RWPE1 (cell line): ENCODE results near the gene DOCK4.

Experiments
- CTCF ChIA-PET: fragments of 350-600 bp; sonication (Branson Sonifier 250); formaldehyde crosslinking; extraction: SDS; loops from one replicate; lab custom pipeline; 2021; lab: Yijun Ruan, JAX
- POLR2A ChIA-PET: fragments of 400-600 bp; formaldehyde crosslinking; extraction: SDS; loops from one replicate; lab custom pipeline; 2020; ENCODE audit warnings: antibody characterized with exemption; ENCODE audit not compliant: low non-redundant PET; lab: Yijun Ruan, JAX
- DNase-seq: peaks from one replicate; pipeline ENCODE4 v3.0.0; 2012; ENCODE audit warnings: low spot score
- H3K27ac ChIP-seq: fragments of 450-650 bp; 2 replicates; pipeline ENCODE4 v1.5.1; 2017
- TF ChIP-seq, protein P1 (sequence below): fragments of 450-650 bp; conservative IDR thresholded peaks from 2 replicates; pipeline ENCODE4 v1.5.1; 2017; ENCODE audit warnings: low read depth, mild to moderate bottlenecking

The DOCK4 gene

GRCh38 chr7:111678281-111678680 is 527.9 kb downstream of the DOCK4 start:
- ChIA-PET POLR2A (no interaction called here), CTCF (no interaction called here)
- H3K27ac ChIP-seq: no peak overlapping the region
- TF ChIP-seq, protein P1, sequence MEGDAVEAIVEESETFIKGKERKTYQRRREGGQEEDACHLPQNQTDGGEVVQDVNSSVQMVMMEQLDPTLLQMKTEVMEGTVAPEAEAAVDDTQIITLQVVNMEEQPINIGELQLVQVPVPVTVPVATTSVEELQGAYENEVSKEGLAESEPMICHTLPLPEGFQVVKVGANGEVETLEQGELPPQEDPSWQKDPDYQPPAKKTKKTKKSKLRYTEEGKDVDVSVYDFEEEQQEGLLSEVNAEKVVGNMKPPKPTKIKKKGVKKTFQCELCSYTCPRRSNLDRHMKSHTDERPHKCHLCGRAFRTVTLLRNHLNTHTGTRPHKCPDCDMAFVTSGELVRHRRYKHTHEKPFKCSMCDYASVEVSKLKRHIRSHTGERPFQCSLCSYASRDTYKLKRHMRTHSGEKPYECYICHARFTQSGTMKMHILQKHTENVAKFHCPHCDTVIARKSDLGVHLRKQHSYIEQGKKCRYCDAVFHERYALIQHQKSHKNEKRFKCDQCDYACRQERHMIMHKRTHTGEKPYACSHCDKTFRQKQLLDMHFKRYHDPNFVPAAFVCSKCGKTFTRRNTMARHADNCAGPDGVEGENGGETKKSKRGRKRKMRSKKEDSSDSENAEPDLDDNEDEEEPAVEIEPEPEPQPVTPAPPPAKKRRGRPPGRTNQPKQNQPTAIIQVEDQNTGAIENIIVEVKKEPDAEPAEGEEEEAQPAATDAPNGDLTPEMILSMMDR: no peak
- DNase-seq: no peak

DNA sequence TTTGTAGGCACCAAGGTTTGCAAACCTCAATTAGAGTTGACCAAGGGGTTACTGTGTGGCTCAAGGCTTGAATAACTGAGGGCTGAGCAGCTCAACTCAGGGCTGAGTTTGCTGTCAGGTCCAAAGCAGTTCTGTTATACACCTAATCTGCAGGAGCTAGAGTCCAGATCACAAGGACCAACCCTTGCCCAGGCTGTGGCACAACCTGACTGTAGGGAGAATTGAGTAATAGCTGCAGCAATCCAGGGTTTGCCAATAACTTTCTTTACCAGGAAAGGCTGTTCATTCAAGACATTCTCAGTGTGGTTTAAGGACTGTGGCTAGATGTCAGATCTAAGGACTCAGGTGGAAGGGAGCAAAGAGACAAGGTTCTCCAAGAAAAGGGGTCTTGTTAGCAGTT is 528.4 kb downstream of the DOCK4 start:
- CTCF ChIA-PET: no interaction called here
- no peak overlapping the region for H3K27ac ChIP-seq
- DNase-seq: no peak
- TF ChIP-seq, protein P1: no peak
- POLR2A ChIA-PET: no interaction called here

GRCh38 chr7:111676811-111677210 is 529.4 kb downstream of the DOCK4 start:
- no peak overlapping the region for H3K27ac ChIP-seq
- TF ChIP-seq, protein P1: no peak
- ChIA-PET POLR2A (no interaction called here), CTCF (no interaction called here)
- DNase-seq: no peak
